Liver (tissue), 9 donors: ENCODE data around the gene TMEM263. TPM values are rescaled to one million over a fixed set of nuclear protein-coding genes. Genes with fewer than 3 reads are reported as not detected.

Experiments
- DNase-seq: peaks from one replicate; pipeline ENCODE4 v3.0.0-alpha.2; 2017; ENCODE audit warnings: low spot score
- H3K27ac ChIP-seq, 2 donors: one replicate each; pipeline ENCODE4 v1.7.0; 2013; ENCODE audit warnings: inconsistent platforms in 2 of 2, low read length in 2 of 2, control low read depth in 1 of 2, low read depth in 1 of 2, mild to moderate bottlenecking in 1 of 2
- H3K27me3 ChIP-seq, 4 donors: one replicate each; pipeline versions ENCODE4 v1.6.1 to v1.7.0; 2013; ENCODE audit warnings: low read length in 3 of 4, inconsistent platforms in 1 of 4, mild to moderate bottlenecking in 1 of 4, moderate library complexity in 1 of 4; ENCODE audit not compliant: control insufficient read depth in 4 of 4, insufficient read depth in 4 of 4
- H3K36me3 ChIP-seq, 4 donors: one replicate each; pipeline versions ENCODE4 v1.6.1 to v1.7.0; 2013; ENCODE audit warnings: low read length in 3 of 4, mild to moderate bottlenecking in 3 of 4, low read depth in 1 of 4, moderate library complexity in 1 of 4; ENCODE audit not compliant: control insufficient read depth in 4 of 4, insufficient read depth in 3 of 4
- H3K4me1 ChIP-seq, 4 donors: one replicate each; pipeline versions ENCODE4 v1.6.1 to v1.7.0; 2013; ENCODE audit warnings: low read length in 3 of 4, mild to moderate bottlenecking in 3 of 4, moderate library complexity in 1 of 4; ENCODE audit not compliant: control insufficient read depth in 4 of 4, insufficient read depth in 4 of 4
- H3K4me3 ChIP-seq, 3 donors: one replicate each; pipeline versions ENCODE4 v1.6.1 to v1.7.0; 2013; ENCODE audit warnings: low read length in 3 of 3, control low read depth in 1 of 3, low read depth in 1 of 3, mild to moderate bottlenecking in 1 of 3
- H3K9ac ChIP-seq, 2 donors: one replicate each; pipeline ENCODE4 v1.7.0; 2013; ENCODE audit warnings: low read length in 2 of 2, mild to moderate bottlenecking in 2 of 2, moderate library complexity in 2 of 2, control low read depth in 1 of 2, low read depth in 1 of 2
- H3K9me3 ChIP-seq, 4 donors: one replicate each; pipeline versions ENCODE4 v1.6.1 to v1.7.0; 2013; ENCODE audit warnings: low read length in 3 of 4; ENCODE audit not compliant: control insufficient read depth in 4 of 4
- ATF3 ChIP-seq: IDR thresholded peaks from 2 replicates; pipeline ENCODE4 v1.6.1; 2016; ENCODE audit warnings: antibody characterized with exemption
- CTCF ChIP-seq: fragments of 150-350 bp; IDR thresholded peaks from 2 replicates; pipeline ENCODE4 v1.5.1; 2017; ENCODE audit warnings: improper control_type of control experiment, low read depth, low read length; ENCODE audit not compliant: missing input control
- EGR1 ChIP-seq, 2 donors: IDR thresholded peaks; 2 replicates each; pipeline ENCODE4 v1.6.1; 2016 to 2018; ENCODE audit warnings: antibody characterized with exemption in 2 of 2, low read depth in 2 of 2
- FOXA1 ChIP-seq: IDR thresholded peaks from 2 replicates; pipeline ENCODE4 v1.6.1; 2016; ENCODE audit warnings: antibody characterized with exemption
- FOXA2 ChIP-seq: IDR thresholded peaks from 2 replicates; pipeline ENCODE4 v1.6.1; 2016; ENCODE audit warnings: antibody characterized with exemption
- GABPA ChIP-seq, 2 donors: IDR thresholded peaks in 1 of 2; conservative IDR thresholded peaks in 1 of 2; 2 replicates each; pipeline ENCODE4 v1.6.1; 2016; ENCODE audit warnings: antibody characterized with exemption in 2 of 2, mild to moderate bottlenecking in 1 of 2, moderate library complexity in 1 of 2
- HNF4A ChIP-seq, 2 donors: conservative IDR thresholded peaks; 2 replicates each; pipeline ENCODE4 v1.6.1; 2016; ENCODE audit warnings: antibody characterized with exemption in 2 of 2, mild to moderate bottlenecking in 2 of 2
- HNF4G ChIP-seq: IDR thresholded peaks from 2 replicates; pipeline ENCODE4 v1.6.1; 2016; ENCODE audit warnings: antibody characterized with exemption
- JUND ChIP-seq, 2 donors: IDR thresholded peaks; 2 replicates each; pipeline ENCODE4 v1.6.1; 2016; ENCODE audit warnings: antibody characterized with exemption in 2 of 2
- MAX ChIP-seq: IDR thresholded peaks from 2 replicates; pipeline ENCODE4 v1.6.1; 2016; ENCODE audit warnings: antibody characterized with exemption
- NR2F2 ChIP-seq: IDR thresholded peaks from 2 replicates; pipeline ENCODE4 v1.6.1; 2016; ENCODE audit warnings: antibody characterized with exemption
- RAD21 ChIP-seq, 2 donors: IDR thresholded peaks; 2 replicates each; pipeline ENCODE4 v1.6.1; 2016; ENCODE audit warnings: antibody characterized with exemption in 2 of 2, mild to moderate bottlenecking in 2 of 2
- REST ChIP-seq: IDR thresholded peaks from 2 replicates; pipeline ENCODE4 v1.6.1; 2016; ENCODE audit warnings: antibody characterized with exemption, mild to moderate bottlenecking
- RXRA ChIP-seq, 2 donors: IDR thresholded peaks; 2 replicates each; pipeline ENCODE4 v1.6.1; 2017 to 2018; ENCODE audit warnings: antibody characterized with exemption in 2 of 2, mild to moderate bottlenecking in 1 of 2
- SP1 ChIP-seq: IDR thresholded peaks from 2 replicates; pipeline ENCODE4 v1.6.1; 2018; ENCODE audit warnings: antibody characterized with exemption, mild to moderate bottlenecking
- TAF1 ChIP-seq: conservative IDR thresholded peaks from 2 replicates; pipeline ENCODE4 v1.6.1; 2016; ENCODE audit warnings: antibody characterized with exemption, mild to moderate bottlenecking
- YY1 ChIP-seq: IDR thresholded peaks from 2 replicates; pipeline ENCODE4 v1.6.1; 2016; ENCODE audit warnings: antibody characterized with exemption, mild to moderate bottlenecking
- ZBTB33 ChIP-seq: IDR thresholded peaks from 2 replicates; pipeline ENCODE4 v1.6.1; 2016; ENCODE audit warnings: antibody characterized with exemption
- WGBS: extraction: QIAGEN DNeasy Blood & Tissue Kit; methylation state at CpG from one replicate; pipeline ENCODE4 v1.1.7; 2013; 5-methylcytosine and 5-hydroxymethylcytosine counted together
- polyA plus RNA-seq, 2 donors: library from polyadenylated mRNA; stranded (reverse) in 1 of 2; unstranded in 1 of 2; fragments of 200-250 nt in 1 of 2; fragments of >200 nt in 1 of 2; fragmentation: Nextera tagmentation in 1 of 2; extraction: Ambion mirVana in 1 of 2; gene quantifications; one replicate each; pipeline versions ENCODE4 v1.2.1 to v1.2.3, GENCODE V29; 2013 to 2015
- total RNA-seq, 2 donors: library from RNA; depleted of rRNA; stranded (reverse); fragments of >200 nt; gene quantifications; one replicate each; pipeline ENCODE4 v1.2.3, GENCODE V29; 2014
- donor health status: healthy.
- donor health status: healthy.
- donor health status: healthy.
- donor health status: healthy.
- donor health status: healthy.

TMEM263 gene
- total and polyA plus RNA-seq, 4 donors, result 21.4 to 38.0 (median 21.9) TPM

- H3K9me3 ChIP-seq, result no peaks in the 10 kb centered on the region
- no peak overlapping the region for H3K4me3 ChIP-seq
- no peak overlapping the region for H3K9ac ChIP-seq
- no peaks in the 10 kb centered on the region for H3K27me3 ChIP-seq
- TF ChIP-seq FOXA2 (no peak), REST (no peak), ATF3 (no peak), FOXA1 (no peak), NR2F2 (no peak), HNF4A (conservative IDR thresholded peaks at IDR 0.05) (no peak), JUND (IDR thresholded peaks at IDR 0.05) (no peak), MAX (no peak), EGR1 (IDR thresholded peaks at IDR 0.05; ENCODE audit: low read depth in 2 of 2) (no peak), HNF4G (no peak), TAF1 (no peak), SP1 (no peak), GABPA (IDR thresholded peaks at IDR 0.05 in 1 of 2, conservative IDR thresholded peaks at IDR 0.05 in 1 of 2) (no peak), YY1 (no peak), RAD21 (IDR thresholded peaks at IDR 0.05) (no peak), CTCF (no peak), RXRA (IDR thresholded peaks at IDR 0.05) (no peak)
- peaks cover 18 to 45% (median 23%) of the 10 kb centered on the region in 4 donors for H3K4me1 ChIP-seq
- H3K27ac ChIP-seq, result peak overlapping the region in 1 of 2 donors; percentile 36
- peaks cover 5 to 12% (median 7%) of the 10 kb centered on the region in 4 donors for H3K36me3 ChIP-seq
- no peak for DNase-seq
Measured at GRCh38 chr12:106973545-106973944, 17.8 kb downstream of the TMEM263 start.

- H3K36me3 ChIP-seq, result peaks cover 5 to 11% (median 6%) of the 10 kb centered on the region in 4 donors
- no peak overlapping the region for H3K4me3 ChIP-seq
- H3K9ac ChIP-seq, result peak overlapping the region in 1 of 2 donors; percentile 18
- H3K27me3 ChIP-seq, result no peaks in the 10 kb centered on the region
- no peak for DNase-seq
- peaks cover 18 to 52% (median 28%) of the 10 kb centered on the region in 4 donors for H3K4me1 ChIP-seq
- 41% methylated on average over 3 of the region's 3 CpGs for WGBS
- peak overlapping the region; percentile 65 to 79 for H3K27ac ChIP-seq
- H3K9me3 ChIP-seq, result no peaks in the 10 kb centered on the region
- TF ChIP-seq CTCF (no peak), REST (peak; percentile 27), FOXA1 (peak; percentile 96), ZBTB33 (peak; percentile 35), EGR1 (IDR thresholded peaks at IDR 0.05; ENCODE audit: low read depth in 2 of 2) (no peak), FOXA2 (peak; percentile 99), YY1 (peak; percentile 64), RAD21 (IDR thresholded peaks at IDR 0.05) (peak in 1 of 2 donors; percentile 20), NR2F2 (no peak), JUND (IDR thresholded peaks at IDR 0.05) (peak; percentile 66 to 83), HNF4A (conservative IDR thresholded peaks at IDR 0.05) (peak; percentile 56 to 67), TAF1 (peak; percentile 27), SP1 (peak; percentile 73)
Measured at GRCh38 chr12:106974511-106974910, 18.8 kb downstream of the TMEM263 start.
